RWPE1 (cell line): ENCODE measurements around the gene NUDT5.

ENCODE experiments used
- CTCF ChIA-PET: fragments of 350-600 bp; sonication (Branson Sonifier 250); formaldehyde crosslinking; extraction: SDS; loops from one replicate; lab custom pipeline; 2021; lab: Yijun Ruan, JAX
- POLR2A ChIA-PET: fragments of 400-600 bp; formaldehyde crosslinking; extraction: SDS; loops from one replicate; lab custom pipeline; 2020; ENCODE audit warnings: antibody characterized with exemption; ENCODE audit not compliant: low non-redundant PET; lab: Yijun Ruan, JAX
- DNase-seq: peaks from one replicate; pipeline ENCODE4 v3.0.0; 2012; ENCODE audit warnings: low spot score
- H3K27ac ChIP-seq: fragments of 450-650 bp; 2 replicates; pipeline ENCODE4 v1.5.1; 2017
- CTCF ChIP-seq: fragments of 450-650 bp; conservative IDR thresholded peaks from 2 replicates; pipeline ENCODE4 v1.5.1; 2017; ENCODE audit warnings: low read depth, mild to moderate bottlenecking

The NUDT5 gene

DNA sequence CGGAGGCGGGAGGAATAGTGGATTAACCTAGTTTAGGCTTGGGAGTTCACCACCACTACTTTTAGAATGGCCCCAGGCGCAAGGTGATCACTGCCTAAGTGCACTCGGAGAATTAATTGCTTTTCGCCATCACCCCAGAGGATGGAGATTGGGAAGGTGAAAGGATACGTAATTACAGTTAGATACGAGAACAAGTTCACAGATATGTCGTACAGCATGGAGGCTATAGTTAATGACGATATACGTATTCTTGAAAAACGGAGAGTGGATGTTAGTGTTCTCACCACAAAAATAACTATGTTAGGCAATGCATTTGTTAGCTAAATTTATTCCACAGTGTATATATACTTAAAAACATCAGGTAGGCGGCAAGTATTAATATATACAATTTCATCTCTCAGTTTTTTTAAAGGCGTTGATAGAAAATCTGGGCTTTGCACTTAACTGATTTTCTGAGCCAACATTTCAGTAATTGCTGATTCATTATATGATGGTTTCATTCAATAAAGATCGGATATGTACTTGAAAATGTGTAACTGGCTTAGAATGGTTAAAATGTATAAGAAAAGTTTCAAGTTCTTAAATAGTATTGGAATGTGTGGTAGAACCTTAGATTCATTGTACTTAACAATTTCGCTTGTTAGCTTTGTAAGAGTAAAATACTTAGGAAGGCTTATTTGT is 980 bp upstream of the NUDT5 start:
- CTCF ChIA-PET: no interaction called here

GRCh38 chr10:12195281-12195602 is 449 bp downstream of the NUDT5 start:
- ChIA-PET POLR2A (interaction anchor here (0.6 kb wide), 1 partner anchor 366 kb away, joined by 3 read pairs; no protein-coding TSS in a partner anchor), CTCF (interaction anchor here (1.2 kb wide), 1 partner anchor 19 kb away, joined by 5 read pairs; no protein-coding TSS in a partner anchor)
- no peak for TF ChIP-seq CTCF
- peak overlapping the region; percentile 91 for H3K27ac ChIP-seq
- DNase-seq: peak; percentile 27

More for the DNA sequence above, 980 bp upstream of the NUDT5 start:
- no peak for DNase-seq
- H3K27ac ChIP-seq: peak overlapping the region; percentile 91
- TF ChIP-seq CTCF: no peak
- POLR2A ChIA-PET: interaction anchor here (0.5 kb wide), 1 partner anchor 343 kb away, joined by 3 read pairs; no protein-coding TSS in a partner anchor

DNA sequence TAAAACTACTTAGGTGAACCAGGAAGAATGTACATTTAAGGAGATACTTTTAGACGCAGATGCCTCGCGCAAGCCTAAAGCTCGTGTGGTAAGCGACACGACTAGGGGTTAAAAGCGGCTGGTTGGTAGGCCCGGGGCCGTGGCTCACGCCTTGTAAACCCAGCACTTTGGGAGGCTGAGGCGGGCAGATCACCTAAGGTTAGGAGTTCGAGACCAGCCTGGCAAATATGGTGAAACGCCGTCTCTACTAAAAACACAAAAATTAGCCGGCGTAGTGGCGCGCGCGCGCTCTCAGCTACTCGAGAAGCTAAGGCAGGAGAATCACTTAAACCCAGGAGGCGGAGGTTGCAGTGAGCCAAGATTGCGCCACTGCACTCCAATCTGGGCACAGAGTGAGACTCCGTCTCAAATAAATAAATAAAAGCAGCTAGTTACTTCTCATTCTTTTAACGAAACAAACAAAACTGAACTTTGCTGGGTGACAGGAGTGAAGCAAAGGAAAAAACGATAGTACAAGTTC is 879 bp downstream of the NUDT5 start:
- peak; percentile 18 for DNase-seq
- ChIA-PET CTCF (interaction anchor here (1.2 kb wide), 1 partner anchor 19 kb away, joined by 5 read pairs; no protein-coding TSS in a partner anchor), POLR2A (interaction anchor here (0.7 kb wide), 1 partner anchor 47 kb away, joined by 3 read pairs; no protein-coding TSS in a partner anchor)
- TF ChIP-seq CTCF: no peak
- H3K27ac ChIP-seq: peak overlapping the region; percentile 91

DNA sequence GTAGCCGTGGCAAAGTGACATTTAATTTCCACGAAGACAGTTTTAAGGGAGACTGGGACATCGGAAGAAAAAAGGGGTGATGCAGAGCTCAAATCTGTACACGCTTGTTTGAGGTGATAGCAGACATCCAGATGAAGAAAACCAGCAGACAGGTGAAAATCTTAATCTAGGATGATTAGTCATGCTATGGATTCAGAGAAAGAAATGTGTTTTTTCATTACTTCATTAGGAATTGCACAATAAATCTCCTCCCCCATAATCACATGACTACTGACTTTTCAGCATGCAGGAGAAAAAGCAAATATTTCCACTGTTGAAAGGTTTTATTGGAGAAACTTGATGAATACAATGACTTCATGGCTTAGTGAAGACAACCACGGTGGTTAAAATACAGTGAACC is 2.5 kb downstream of the NUDT5 start:
- peak; percentile 67 for DNase-seq
- no peak for TF ChIP-seq CTCF
- H3K27ac ChIP-seq: no peak overlapping the region
- POLR2A ChIA-PET: no interaction called here
- CTCF ChIA-PET: interaction anchor here (0.8 kb wide), 1 partner anchor 906 kb away, joined by 3 read pairs; no protein-coding TSS in a partner anchor

DNA sequence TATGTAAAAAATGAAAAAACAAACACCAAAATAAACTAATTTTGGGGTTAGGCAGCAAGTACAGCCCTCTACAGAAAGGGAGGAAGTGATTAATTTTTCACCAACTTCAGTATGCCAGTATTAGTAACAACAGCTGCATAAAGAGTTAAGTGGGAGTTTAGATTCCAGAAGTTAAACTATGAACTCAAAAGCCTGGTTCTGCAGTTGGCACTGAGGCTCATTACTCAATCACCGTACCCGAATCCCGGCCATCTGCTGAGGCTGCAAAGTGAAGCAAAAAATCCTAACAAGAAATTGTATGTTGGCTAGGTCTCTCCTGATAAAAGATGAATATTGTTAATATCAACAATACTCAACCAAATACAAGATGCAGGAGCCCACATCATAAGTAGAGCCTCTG is 4.0 kb downstream of the NUDT5 start:
- DNase-seq: no peak
- CTCF ChIA-PET: no interaction called here
- no peak overlapping the region for H3K27ac ChIP-seq
- no peak for TF ChIP-seq CTCF
- POLR2A ChIA-PET: no interaction called here

DNA sequence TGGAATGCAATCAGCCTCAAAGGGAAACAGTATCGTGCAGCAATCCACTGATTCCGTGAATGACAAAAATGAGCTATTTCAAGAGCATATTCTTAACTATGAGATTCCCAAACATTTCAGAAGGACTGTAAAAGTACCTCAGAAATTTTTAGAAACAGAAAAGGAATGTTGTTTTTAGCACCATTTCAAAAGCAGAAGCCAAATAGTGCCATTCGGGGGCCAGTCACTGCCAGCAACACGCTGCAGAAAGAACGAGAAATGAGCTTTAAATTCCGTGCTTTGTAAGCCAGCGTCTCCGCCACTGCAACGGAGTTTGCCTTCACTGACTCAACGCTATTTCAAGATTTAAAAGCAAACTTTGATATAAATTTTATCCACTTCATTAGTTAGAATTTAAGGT is 6.3 kb downstream of the NUDT5 start:
- ChIA-PET POLR2A (no interaction called here), CTCF (no interaction called here)
- DNase-seq: no peak
- no peak for TF ChIP-seq CTCF
- H3K27ac ChIP-seq: no peak overlapping the region
